GM18507 (cell line): Measurements from ENCODE around the gene MTMR10.

ENCODE experiments used
- DNase-seq: peaks from one replicate; pipeline ENCODE4 v3.0.0; 2011; ENCODE audit warnings: low read depth; ENCODE audit not compliant: insufficient read length; ENCODE audit errors: extremely low spot score
- FAIRE-seq: peaks from 2 replicates; lab custom pipeline; 2011; peaks lifted over from hg19 to GRCh38; lab: Jason Lieb, UNC

MTMR10 gene

GRCh38 chr15:30963681-30964080 is 27.7 kb downstream of the MTMR10 start:
- no peak for DNase-seq
- no peak for FAIRE-seq

GRCh38 chr15:30962659-30963058 is 28.8 kb downstream of the MTMR10 start:
- DNase-seq, result no peak
- FAIRE-seq, result no peak

DNA sequence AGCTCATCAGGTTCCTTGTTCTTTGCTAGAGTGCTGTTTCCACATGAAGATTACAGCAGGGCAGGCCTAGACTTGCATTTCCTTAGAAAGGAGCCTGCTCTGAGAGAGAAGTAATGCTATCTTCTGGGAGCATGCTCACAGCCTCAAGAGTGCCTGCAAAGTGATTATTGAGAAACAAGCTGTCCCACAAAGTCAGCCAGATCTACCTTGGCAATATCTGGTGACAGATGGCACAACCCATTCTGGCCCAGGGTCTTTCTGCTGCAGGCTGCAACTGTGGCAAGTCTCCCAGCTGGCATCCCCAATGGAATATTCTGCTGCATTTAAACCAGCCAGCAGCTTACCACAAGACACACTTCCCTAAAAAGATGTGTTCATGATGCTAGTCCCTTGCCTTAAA is 29.3 kb downstream of the MTMR10 start:
- FAIRE-seq (no peak), DNase-seq (no peak)

- FAIRE-seq, result no peak
- DNase-seq, result no peak
These were observed 33.2 kb downstream of the MTMR10 start for GRCh38 chr15:30958219-30958618.

GRCh38 chr15:30956216-30957124 is 35.0 kb downstream of the MTMR10 start:
- DNase-seq, result no peak
- FAIRE-seq, result peak; percentile 55

DNA sequence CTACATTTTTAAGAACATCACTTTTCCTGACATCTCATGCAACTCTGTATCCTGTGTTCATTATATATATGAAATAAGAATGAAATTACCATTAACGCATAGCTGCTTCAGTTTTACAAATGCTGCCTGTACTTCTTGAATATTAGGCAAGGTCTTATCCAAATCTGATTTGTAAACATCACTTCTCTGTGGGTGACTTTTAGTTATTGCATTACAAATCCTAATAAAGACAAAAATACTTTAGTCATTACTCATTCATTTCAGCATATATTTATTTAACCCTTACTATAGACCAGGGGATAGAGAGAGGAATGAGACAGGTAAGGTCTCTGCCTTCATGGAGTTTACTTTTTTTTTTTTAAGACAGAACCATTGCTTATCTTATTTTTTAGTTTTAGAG is 36.8 kb downstream of the MTMR10 start:
- no peak for FAIRE-seq
- DNase-seq, result no peak

DNA sequence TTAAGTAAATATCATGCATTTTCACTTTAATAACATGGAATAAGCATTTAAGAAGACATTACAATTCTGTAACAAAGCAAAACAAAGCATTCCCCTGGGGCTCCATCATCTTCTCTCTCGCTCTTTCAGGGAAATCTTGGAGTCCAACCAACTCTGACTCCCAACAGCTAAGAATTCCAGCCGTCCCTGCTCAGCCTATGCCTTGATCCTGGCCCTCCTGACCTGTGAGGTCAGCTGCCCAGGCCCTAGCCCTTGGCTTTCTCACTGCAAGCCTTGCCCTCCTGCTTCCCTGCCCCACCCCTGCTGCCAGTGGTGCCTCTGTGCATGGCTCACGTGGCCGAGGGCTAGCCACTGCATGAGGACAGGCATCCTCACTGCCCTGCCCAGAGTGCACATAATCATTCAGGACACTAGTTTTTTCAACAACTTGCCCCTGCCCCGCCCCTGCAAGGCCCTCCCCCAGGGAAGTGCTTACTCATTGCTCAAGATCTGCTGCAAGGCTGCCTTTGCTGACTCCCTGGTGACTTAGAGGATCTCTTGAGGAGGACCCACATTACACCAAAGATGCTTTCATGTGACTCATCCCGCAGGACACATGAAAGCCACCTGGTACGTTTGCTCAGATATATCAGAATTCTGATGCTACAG is 37.6 kb downstream of the MTMR10 start:
- no peak for FAIRE-seq
- no peak for DNase-seq

DNA sequence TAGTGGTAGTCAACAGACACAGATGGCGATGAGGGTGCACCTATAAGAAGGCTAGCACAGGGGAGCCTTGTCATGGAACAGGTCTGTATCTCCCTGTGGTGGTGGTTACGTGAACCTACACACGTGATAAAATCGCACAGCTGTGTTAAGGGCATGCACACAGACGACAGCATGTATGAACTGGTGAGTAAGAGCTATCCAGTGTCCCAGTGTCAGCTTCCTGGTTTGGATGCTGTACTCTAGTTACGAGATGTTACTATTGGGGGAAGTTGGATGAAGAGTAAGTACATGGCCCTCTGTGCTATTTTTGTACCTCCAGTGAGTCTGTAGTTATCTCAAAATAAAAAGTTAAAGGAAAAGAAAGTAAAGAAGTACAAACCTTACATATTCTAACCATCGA is 38.2 kb downstream of the MTMR10 start:
- no peak for FAIRE-seq
- no peak for DNase-seq

GRCh38 chr15:30943654-30944335 is 47.6 kb downstream of the MTMR10 start:
- DNase-seq, result no peak
- FAIRE-seq, result no peak

- no peak for FAIRE-seq
These were observed 49.9 kb downstream of the MTMR10 start for GRCh38 chr15:30941520-30941919.

DNA sequence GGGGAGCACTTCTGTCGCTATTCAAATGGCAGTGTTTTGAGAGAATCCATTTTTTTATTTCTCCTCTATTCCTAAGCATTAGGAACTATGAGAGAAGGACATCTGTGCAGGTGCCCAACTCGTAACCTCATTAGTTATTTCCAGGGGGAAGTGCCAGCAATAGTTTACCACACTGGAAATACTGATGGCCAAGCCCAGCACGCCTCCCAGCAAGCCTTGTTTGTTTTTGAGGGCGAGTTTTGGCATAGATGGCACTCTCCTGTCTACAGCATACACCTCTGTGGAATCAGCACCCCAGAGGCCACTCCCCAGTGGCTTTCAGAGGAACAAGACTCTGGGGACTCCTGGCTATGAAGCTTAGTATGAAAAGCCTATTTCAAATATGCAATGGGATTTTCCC is 51.1 kb downstream of the MTMR10 start:
- DNase-seq, result no peak
- FAIRE-seq, result no peak

More at GRCh38 chr15:30941520-30941919, 49.9 kb downstream of the MTMR10 start:
- DNase-seq, result no peak

DNA sequence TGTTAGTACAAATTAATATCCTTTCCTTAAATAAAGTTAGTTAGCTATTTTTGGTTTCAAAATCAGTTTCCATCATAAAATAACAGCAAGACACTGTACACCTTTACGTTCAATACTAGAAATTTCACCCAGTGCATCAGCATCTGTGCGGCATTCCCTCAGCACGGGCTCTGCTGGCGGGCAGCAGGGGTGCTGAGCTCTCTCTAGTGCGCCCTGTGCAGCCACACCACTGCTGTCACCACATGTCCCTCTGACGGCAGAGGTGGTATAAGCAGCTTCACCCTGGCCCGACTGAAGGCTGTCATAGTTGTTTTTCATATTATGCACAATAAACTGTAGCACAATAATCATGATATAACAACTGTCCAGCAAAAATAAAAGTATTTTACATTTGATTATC is 52.3 kb downstream of the MTMR10 start:
- FAIRE-seq, result no peak
- DNase-seq, result no peak

GRCh38 chr15:30933293-30933692 is 58.1 kb downstream of the MTMR10 start:
- FAIRE-seq (no peak), DNase-seq (no peak)

- DNase-seq (no peak), FAIRE-seq (no peak)
These were observed 61.0 kb downstream of the MTMR10 start for GRCh38 chr15:30930422-30930821.

DNA sequence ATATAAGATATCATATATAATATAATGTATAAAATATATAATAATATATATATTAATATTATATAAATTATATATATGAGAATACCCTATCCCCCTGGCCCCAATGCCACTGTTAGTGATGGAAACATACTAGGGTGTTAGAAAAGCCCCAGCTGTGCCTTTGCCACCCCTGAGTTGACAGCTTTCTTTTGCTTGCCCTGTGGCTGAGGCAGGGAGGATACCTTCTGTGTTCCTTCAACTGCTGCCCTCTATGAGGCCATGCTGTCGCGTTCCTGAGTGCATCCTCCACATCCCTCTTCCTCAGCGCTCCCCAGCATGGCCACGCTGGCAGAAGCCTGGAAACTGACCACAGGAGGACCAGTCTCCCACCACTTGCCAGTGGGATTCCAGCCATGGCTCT is 61.4 kb downstream of the MTMR10 start:
- FAIRE-seq (no peak), DNase-seq (no peak)

- FAIRE-seq (no peak), DNase-seq (no peak)
These were observed 62.3 kb downstream of the MTMR10 start for GRCh38 chr15:30929064-30929669.

- DNase-seq, result no peak
- FAIRE-seq, result no peak
These were observed 63.4 kb downstream of the MTMR10 start for GRCh38 chr15:30928076-30928475.

- no peak for DNase-seq
- no peak for FAIRE-seq
These were observed 64.2 kb downstream of the MTMR10 start for GRCh38 chr15:30927148-30927761.

DNA sequence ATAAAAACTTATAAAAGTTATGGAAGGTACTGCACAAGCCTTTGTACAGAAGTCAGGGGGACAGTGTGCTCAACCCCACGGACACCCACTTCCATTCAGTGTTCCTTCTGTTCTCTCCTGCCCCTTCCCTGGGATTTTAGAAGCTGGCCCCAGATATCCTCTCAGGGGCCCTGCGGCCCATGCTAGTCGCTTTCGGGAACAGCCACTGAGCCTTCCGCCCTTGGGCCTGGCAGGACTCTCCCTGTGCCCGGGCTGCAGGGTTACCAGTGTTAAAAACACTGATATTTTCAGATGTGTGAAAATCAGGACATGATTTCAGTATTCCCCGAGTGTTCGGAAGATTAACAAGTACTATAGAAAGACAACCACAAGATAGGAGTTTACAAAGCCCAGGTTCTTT is 65.3 kb downstream of the MTMR10 start:
- FAIRE-seq (no peak), DNase-seq (no peak)

GRCh38 chr15:30925686-30926085 is 65.7 kb downstream of the MTMR10 start:
- FAIRE-seq, result no peak

More at GRCh38 chr15:30925686-30926085, 65.7 kb downstream of the MTMR10 start:
- no peak for DNase-seq
